ENCODE results near the gene PPM1H. TPM values are rescaled to one million over a fixed set of nuclear protein-coding genes. Genes with fewer than 3 reads are reported as not detected.
"Not testable (repeated sequence)": the region's sequence is repeated elsewhere in the genome, so short reads cannot be mapped to it uniquely, and the experiment has no call there.

PPM1H gene
- polyA plus RNA-seq, 1 donor from 2014 or later = not detected

GRCh38 chr12:62737615-62738014 is 197.3 kb downstream of the PPM1H start:
- Mint-ChIP-seq H3K4me3 (no peak overlapping the region), H3K9me3 (no peaks in the 10 kb centered on the region), H3K4me1 (no peaks in the 10 kb centered on the region), H3K27me3 (no peaks in the 10 kb centered on the region), H3K27ac (no peak overlapping the region), H3K36me3 (no peaks in the 10 kb centered on the region)

GRCh38 chr12:62737188-62737587 is 197.8 kb downstream of the PPM1H start:
- no peaks in the 10 kb centered on the region for H3K4me1 Mint-ChIP-seq
- H3K27me3 Mint-ChIP-seq = no peaks in the 10 kb centered on the region
- no peaks in the 10 kb centered on the region for H3K9me3 Mint-ChIP-seq
- no peaks in the 10 kb centered on the region for H3K36me3 Mint-ChIP-seq
- no peak overlapping the region for H3K27ac Mint-ChIP-seq
- no peak overlapping the region for H3K4me3 Mint-ChIP-seq

GRCh38 chr12:62736596-62736995 is 198.4 kb downstream of the PPM1H start:
- Mint-ChIP-seq H3K4me3 (no peak overlapping the region), H3K27ac (no peak overlapping the region), H3K4me1 (no peaks in the 10 kb centered on the region), H3K36me3 (no peaks in the 10 kb centered on the region), H3K9me3 (no peaks in the 10 kb centered on the region), H3K27me3 (no peaks in the 10 kb centered on the region)

DNA sequence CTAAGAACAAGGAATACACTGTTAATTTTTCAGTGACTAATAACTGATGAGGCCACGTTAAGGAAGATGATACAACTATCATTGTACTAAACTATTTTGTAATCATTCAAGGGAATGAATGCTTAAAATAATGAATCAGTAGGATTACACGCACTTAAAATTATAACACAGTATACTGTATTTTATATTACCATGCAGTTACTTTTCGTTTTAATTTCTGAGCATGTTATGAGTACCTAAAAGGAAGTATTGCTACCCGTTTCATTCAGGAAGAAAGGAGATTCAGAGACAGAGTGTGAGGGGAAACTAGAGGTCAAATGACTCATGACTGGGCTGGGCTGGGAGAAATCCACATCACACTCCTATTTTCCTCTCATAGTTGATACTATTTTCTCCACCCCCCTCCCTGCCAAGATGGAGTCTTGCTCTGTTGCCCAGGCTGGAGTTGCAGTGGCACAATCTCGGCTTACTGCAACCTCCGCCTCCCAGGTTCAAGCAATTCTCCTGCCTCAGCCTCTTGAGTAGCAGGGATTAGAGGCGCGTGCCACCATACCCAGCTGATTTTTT is 202.0 kb downstream of the PPM1H start:
- Mint-ChIP-seq H3K27ac (no peak overlapping the region), H3K4me1 (no peaks in the 10 kb centered on the region), H3K36me3 (no peaks in the 10 kb centered on the region), H3K27me3 (peaks cover 3% of the 10 kb centered on the region), H3K4me3 (no peak overlapping the region), H3K9me3 (no peaks in the 10 kb centered on the region)

GRCh38 chr12:62731055-62731820 is 203.7 kb downstream of the PPM1H start:
- peaks cover 3% of the 10 kb centered on the region for H3K27me3 Mint-ChIP-seq
- H3K36me3 Mint-ChIP-seq = no peaks in the 10 kb centered on the region
- no peaks in the 10 kb centered on the region for H3K9me3 Mint-ChIP-seq
- no peak overlapping the region for H3K4me3 Mint-ChIP-seq
- no peak overlapping the region for H3K27ac Mint-ChIP-seq
- no peaks in the 10 kb centered on the region for H3K4me1 Mint-ChIP-seq

- Mint-ChIP-seq H3K4me3 (no peak overlapping the region), H3K9me3 (no peaks in the 10 kb centered on the region), H3K36me3 (no peaks in the 10 kb centered on the region), H3K27ac (no peak overlapping the region), H3K4me1 (no peaks in the 10 kb centered on the region), H3K27me3 (peaks cover 3% of the 10 kb centered on the region)
These were observed 204.3 kb downstream of the PPM1H start for GRCh38 chr12:62730649-62731048.

DNA sequence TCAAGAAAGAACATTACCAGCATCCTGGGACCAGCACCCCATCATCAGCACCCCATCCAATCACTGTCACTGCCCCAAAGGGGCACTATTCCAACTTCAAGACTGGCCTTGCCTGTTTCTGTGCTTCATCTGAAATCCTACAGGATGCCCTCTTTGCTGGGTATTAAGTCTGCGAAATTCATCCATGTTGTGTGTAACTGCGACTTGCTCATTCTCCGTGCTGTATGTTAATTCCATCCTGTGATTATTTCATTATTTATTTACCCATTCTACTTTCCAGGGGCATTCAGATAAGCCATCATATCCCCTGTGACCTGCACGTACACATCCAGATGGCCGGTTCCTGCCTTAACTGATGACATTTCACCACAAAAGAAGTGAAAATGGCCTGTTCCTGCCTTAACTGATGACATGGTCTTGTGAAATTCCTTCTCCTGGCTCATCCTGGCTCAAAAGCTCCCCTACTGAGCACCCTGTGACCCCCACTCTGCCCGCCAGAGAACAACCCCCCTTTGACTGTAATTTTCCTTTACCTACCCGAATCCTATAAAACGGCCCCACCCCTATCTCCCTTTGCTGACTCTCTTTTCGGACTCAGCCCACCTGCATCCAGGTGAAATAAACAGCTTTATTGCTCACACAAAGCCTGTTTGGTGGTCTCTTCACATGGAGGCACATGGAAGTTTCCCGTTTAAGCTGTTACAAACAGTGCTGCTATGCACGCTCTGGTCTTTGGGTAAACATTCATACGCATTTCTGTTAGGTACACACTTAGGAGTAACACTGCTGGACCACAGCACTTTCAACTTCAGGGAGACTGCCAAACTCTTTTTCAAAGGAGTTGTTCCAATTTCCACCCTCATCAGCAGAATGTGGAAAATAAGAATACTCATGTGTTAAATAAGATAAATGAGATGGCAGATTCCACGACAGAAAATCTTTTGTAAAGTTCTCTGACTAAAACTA is 205.1 kb downstream of the PPM1H start:
- not testable (repeated sequence) for H3K4me3 Mint-ChIP-seq, H3K9me3 Mint-ChIP-seq, H3K36me3 Mint-ChIP-seq, H3K4me1 Mint-ChIP-seq, H3K27ac Mint-ChIP-seq, H3K27me3 Mint-ChIP-seq

DNA sequence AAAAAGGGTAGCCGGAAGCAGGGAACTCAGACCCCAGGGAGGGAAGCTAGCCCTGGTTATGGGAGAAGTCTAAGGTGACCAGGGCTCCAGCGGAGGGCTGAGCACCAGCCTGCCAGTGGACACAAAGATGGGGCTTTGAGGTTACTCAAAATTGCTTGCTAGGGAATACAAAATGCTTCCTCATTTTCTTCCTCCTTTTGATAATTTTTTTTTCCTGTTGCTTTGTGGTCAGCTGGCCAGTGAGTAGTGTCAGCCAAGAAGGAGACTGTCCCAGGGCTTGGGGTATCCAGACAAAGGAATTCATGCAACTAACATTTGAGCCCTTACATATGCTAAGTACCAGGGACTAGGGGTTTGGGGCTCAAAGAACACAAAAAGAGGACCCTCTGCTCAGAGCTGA is 206.2 kb downstream of the PPM1H start:
- H3K36me3 Mint-ChIP-seq = no peaks in the 10 kb centered on the region
- H3K9me3 Mint-ChIP-seq = no peaks in the 10 kb centered on the region
- no peak overlapping the region for H3K27ac Mint-ChIP-seq
- H3K4me1 Mint-ChIP-seq = no peaks in the 10 kb centered on the region
- H3K4me3 Mint-ChIP-seq = no peak overlapping the region
- peaks cover 3% of the 10 kb centered on the region for H3K27me3 Mint-ChIP-seq

- Mint-ChIP-seq H3K9me3 (no peaks in the 10 kb centered on the region), H3K27ac (no peak overlapping the region), H3K36me3 (no peaks in the 10 kb centered on the region), H3K27me3 (peaks cover 3% of the 10 kb centered on the region), H3K4me1 (no peaks in the 10 kb centered on the region), H3K4me3 (no peak overlapping the region)
These were observed 208.4 kb downstream of the PPM1H start for GRCh38 chr12:62726471-62726980.

DNA sequence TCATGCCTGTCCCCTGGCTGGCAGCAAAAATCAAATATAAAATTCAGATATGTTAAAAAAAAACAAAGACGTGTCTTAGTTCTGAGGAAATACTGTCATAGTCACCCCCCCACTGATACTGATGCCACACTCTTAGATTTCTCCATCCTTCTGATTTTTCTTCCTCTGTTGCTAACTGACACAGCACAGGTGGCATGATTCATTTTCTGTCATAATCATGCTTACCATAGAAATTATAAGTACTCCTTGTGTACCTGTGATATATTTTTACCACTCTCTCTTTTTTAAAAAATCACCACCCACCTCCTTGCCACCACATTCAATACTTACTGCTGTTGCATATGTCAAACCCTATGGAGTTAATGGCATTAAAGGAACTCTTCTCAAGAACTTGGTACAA is 209.2 kb downstream of the PPM1H start:
- Mint-ChIP-seq H3K9me3 (no peaks in the 10 kb centered on the region), H3K36me3 (no peaks in the 10 kb centered on the region), H3K4me3 (no peak overlapping the region), H3K27ac (no peak overlapping the region), H3K27me3 (peaks cover 3% of the 10 kb centered on the region), H3K4me1 (no peaks in the 10 kb centered on the region)

DNA sequence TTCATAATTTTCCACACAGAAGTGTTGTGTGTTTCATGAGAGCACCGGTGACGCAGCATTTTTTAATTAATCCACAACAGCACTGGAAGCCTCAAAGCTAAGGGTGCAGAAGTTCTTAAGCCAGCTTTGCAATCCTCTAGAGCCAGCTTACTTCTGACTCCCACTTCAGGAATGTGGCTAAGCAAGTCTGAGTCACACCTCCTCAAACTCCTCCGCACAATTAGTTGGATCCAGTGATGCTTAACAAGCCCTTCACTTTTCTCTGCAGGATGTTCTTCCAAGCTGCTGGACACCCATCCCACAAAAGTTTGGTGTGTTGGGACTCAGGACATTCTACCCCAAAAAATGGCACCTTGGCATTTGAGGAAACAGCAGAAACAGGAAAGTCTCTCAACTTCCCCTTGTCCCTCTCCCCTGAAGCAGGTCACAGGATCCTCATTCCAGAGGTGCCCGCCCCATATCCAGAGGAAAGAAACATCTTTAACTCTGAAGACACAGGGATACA is 210.0 kb downstream of the PPM1H start:
- H3K27ac Mint-ChIP-seq = no peak overlapping the region

GRCh38 chr12:62724285-62724684 is 210.7 kb downstream of the PPM1H start:
- no peak overlapping the region for H3K27ac Mint-ChIP-seq
- H3K9me3 Mint-ChIP-seq = no peaks in the 10 kb centered on the region
- H3K4me3 Mint-ChIP-seq = no peak overlapping the region
- no peaks in the 10 kb centered on the region for H3K4me1 Mint-ChIP-seq
- peaks cover 3% of the 10 kb centered on the region for H3K27me3 Mint-ChIP-seq
- no peaks in the 10 kb centered on the region for H3K36me3 Mint-ChIP-seq

More for the DNA sequence above, 210.0 kb downstream of the PPM1H start:
- H3K36me3 Mint-ChIP-seq = no peaks in the 10 kb centered on the region
- H3K4me3 Mint-ChIP-seq = no peak overlapping the region
- no peaks in the 10 kb centered on the region for H3K9me3 Mint-ChIP-seq
- H3K27me3 Mint-ChIP-seq = peaks cover 3% of the 10 kb centered on the region
- H3K4me1 Mint-ChIP-seq = no peaks in the 10 kb centered on the region

DNA sequence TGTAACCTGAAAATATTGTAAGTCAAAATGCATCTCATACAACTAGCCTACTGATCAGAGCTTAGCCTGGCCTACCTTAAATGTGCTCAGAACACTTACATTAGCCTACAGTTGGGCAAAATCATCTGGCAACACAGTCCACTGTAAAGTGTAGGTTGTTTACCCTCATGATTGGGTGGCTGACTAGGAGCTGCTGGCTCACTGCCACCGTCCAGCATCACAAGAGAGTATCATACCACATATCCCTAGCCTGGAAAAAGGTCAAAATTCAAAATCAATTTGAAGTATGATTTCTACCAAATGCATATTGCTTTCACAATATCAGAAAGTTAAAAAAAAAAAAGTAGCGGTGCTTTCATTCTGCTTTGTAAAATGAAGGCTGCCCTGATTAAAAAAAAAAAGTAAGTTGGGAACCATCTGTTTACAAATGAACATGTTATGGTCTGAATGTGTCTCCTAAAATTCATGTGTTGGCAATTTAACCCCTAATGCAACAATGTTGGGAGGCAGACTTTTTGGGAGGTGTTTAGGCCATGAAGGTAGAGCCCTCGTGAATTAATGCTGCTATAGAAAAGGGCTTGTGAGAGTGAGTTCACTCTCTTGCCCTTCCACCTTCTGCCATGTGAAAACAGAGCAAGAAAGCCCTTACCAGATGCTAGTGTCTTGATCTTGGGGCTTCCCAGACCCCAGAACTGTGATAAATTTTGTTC is 211.8 kb downstream of the PPM1H start:
- no peak overlapping the region for H3K4me3 Mint-ChIP-seq
- no peaks in the 10 kb centered on the region for H3K9me3 Mint-ChIP-seq
- no peak overlapping the region for H3K27ac Mint-ChIP-seq
- H3K27me3 Mint-ChIP-seq = no peaks in the 10 kb centered on the region
- no peaks in the 10 kb centered on the region for H3K4me1 Mint-ChIP-seq
- H3K36me3 Mint-ChIP-seq = no peaks in the 10 kb centered on the region

- Mint-ChIP-seq H3K4me1 (no peaks in the 10 kb centered on the region), H3K9me3 (no peaks in the 10 kb centered on the region), H3K27me3 (no peaks in the 10 kb centered on the region), H3K27ac (no peak overlapping the region), H3K4me3 (no peak overlapping the region), H3K36me3 (no peaks in the 10 kb centered on the region)
These were observed 214.2 kb downstream of the PPM1H start for GRCh38 chr12:62720661-62721330.
